ENCODE measurements around the gene TTC34.
A peak's percentile ranks its signal among the peaks of the same experiment; 100 is the strongest.

Gene TTC34

GRCh38 chr1:2801535-2802291, at the start of gene TTC34:
Gene TTC34, minus strand, starts transcription at chr1:2801693. Its CDS starts 866 bp downstream, at chr1:2800827.
- no peak for DNase-seq (ENCODE audit: low read depth in 2 of 2)

- no peak for DNase-seq (ENCODE audit: low read depth in 2 of 2)
Observed at GRCh38 chr1:2850502-2850901, 49.0 kb upstream of the TTC34 start.

GRCh38 chr1:2848006-2848670, 46.6 kb upstream of the TTC34 start:
- no peak for DNase-seq (ENCODE audit: low read depth in 2 of 2)

- no peak for DNase-seq (ENCODE audit: low read depth in 2 of 2)
Observed at GRCh38 chr1:2847086-2847985, 45.8 kb upstream of the TTC34 start.

GRCh38 chr1:2845869-2846268, 44.4 kb upstream of the TTC34 start:
- DNase-seq (ENCODE audit: low read depth in 2 of 2), result no peak

- peak; percentile 15 to 27 for DNase-seq (ENCODE audit: low read depth in 2 of 2)
Observed at GRCh38 chr1:2840036-2840809, 38.7 kb upstream of the TTC34 start.

- no peak for DNase-seq (ENCODE audit: low read depth in 2 of 2)
Observed at GRCh38 chr1:2837823-2838222, 36.3 kb upstream of the TTC34 start.

- DNase-seq (ENCODE audit: low read depth in 2 of 2), result no peak
Observed at GRCh38 chr1:2837316-2837715, 35.8 kb upstream of the TTC34 start.

- no peak for DNase-seq (ENCODE audit: low read depth in 2 of 2)
Observed at GRCh38 chr1:2836333-2836970, 35.0 kb upstream of the TTC34 start.

GRCh38 chr1:2835650-2836159, 34.2 kb upstream of the TTC34 start:
- DNase-seq (ENCODE audit: low read depth in 2 of 2), result no peak

GRCh38 chr1:2834741-2835564, 33.5 kb upstream of the TTC34 start:
- no peak for DNase-seq (ENCODE audit: low read depth in 2 of 2)

GRCh38 chr1:2834146-2834475, 32.6 kb upstream of the TTC34 start:
- no peak for DNase-seq (ENCODE audit: low read depth in 2 of 2)

- DNase-seq (ENCODE audit: low read depth in 2 of 2), result no peak
Observed at GRCh38 chr1:2833454-2834145, 32.1 kb upstream of the TTC34 start.

- DNase-seq (ENCODE audit: low read depth in 2 of 2), result no peak
Observed at GRCh38 chr1:2832506-2833453, 31.3 kb upstream of the TTC34 start.

- no peak for DNase-seq (ENCODE audit: low read depth in 2 of 2)
Observed at GRCh38 chr1:2831596-2832212, 30.2 kb upstream of the TTC34 start.

- DNase-seq (ENCODE audit: low read depth in 2 of 2), result no peak
Observed at GRCh38 chr1:2830761-2831425, 29.4 kb upstream of the TTC34 start.

GRCh38 chr1:2829846-2830615, 28.5 kb upstream of the TTC34 start:
- DNase-seq (ENCODE audit: low read depth in 2 of 2), result no peak

Data from stimulated activated CD8-positive, alpha-beta memory T cell treated with anti-CD3 and anti-CD28 coated beads, Interleukin-7, amount 100 ng/mL, for 1 hour (primary cell).